Myocyte (in vitro differentiated cells): Measurements from ENCODE around the gene FMN1. TPM values are rescaled to one million over a fixed set of nuclear protein-coding genes. Genes with fewer than 3 reads are reported as not detected.
A peak's percentile ranks its signal among the peaks of the same experiment; 100 is the strongest.

Experiments
- DNase-seq: peaks from one replicate; pipeline ENCODE4 v3.0.0-alpha.2; 2012; ENCODE audit warnings: low read depth
- total RNA-seq: library from RNA; depleted of rRNA; stranded (reverse); fragments of >200 nt; gene quantifications from 2 replicates; pipeline ENCODE4 v1.2.3, GENCODE V29; 2014

FMN1 gene
- total RNA-seq, 1 donor from 2014 or later, result 26.6 TPM

- DNase-seq, result no peak
Measured at GRCh38 chr15:32901192-32901591, 293.3 kb downstream of the FMN1 start.

GRCh38 chr15:32899126-32899596, 295.4 kb downstream of the FMN1 start:
- DNase-seq, result no peak

GRCh38 chr15:32898414-32898813, 296.1 kb downstream of the FMN1 start:
- DNase-seq, result no peak

GRCh38 chr15:32893421-32893820, 301.1 kb downstream of the FMN1 start:
- DNase-seq, result no peak

GRCh38 chr15:32889214-32889613, 305.3 kb downstream of the FMN1 start:
- DNase-seq, result no peak

- DNase-seq, result no peak
Measured at GRCh38 chr15:32888221-32888761, 306.2 kb downstream of the FMN1 start.

- DNase-seq, result no peak
Measured at GRCh38 chr15:32887090-32887489, 307.4 kb downstream of the FMN1 start.

GRCh38 chr15:32886459-32886858, 308.1 kb downstream of the FMN1 start:
- no peak for DNase-seq

GRCh38 chr15:32885713-32886112, 308.8 kb downstream of the FMN1 start:
- DNase-seq, result no peak

- DNase-seq, result no peak
Measured at GRCh38 chr15:32884146-32884545, 310.4 kb downstream of the FMN1 start.

- DNase-seq, result no peak
Measured at GRCh38 chr15:32882955-32883354, 311.6 kb downstream of the FMN1 start.

GRCh38 chr15:32881528-32881927, 313.0 kb downstream of the FMN1 start:
- no peak for DNase-seq

- DNase-seq, result no peak
Measured at GRCh38 chr15:32880642-32881041, 313.9 kb downstream of the FMN1 start.

- DNase-seq, result no peak
Measured at GRCh38 chr15:32879980-32880379, 314.5 kb downstream of the FMN1 start.

GRCh38 chr15:32878869-32879805, 315.4 kb downstream of the FMN1 start:
- no peak for DNase-seq

- DNase-seq, result no peak
Measured at GRCh38 chr15:32878342-32878741, 316.2 kb downstream of the FMN1 start.

GRCh38 chr15:32877252-32878019, 317.1 kb downstream of the FMN1 start:
- DNase-seq, result no peak

- DNase-seq, result no peak
Measured at GRCh38 chr15:32873284-32874114, 321.0 kb downstream of the FMN1 start.

- DNase-seq, result peak; percentile 90
Measured at GRCh38 chr15:32872621-32873283, 321.8 kb downstream of the FMN1 start.

GRCh38 chr15:32871883-32872282, 322.6 kb downstream of the FMN1 start:
- DNase-seq, result no peak
